ENCODE measurements around the gene RPUSD1. TPM values are rescaled to one million over a fixed set of nuclear protein-coding genes. Genes with fewer than 3 reads are reported as not detected.

The RPUSD1 gene
- total RNA-seq, 1 donor from 2014 or later, result 27.4 TPM

GRCh38 chr16:770411-770810, 17.8 kb downstream of the RPUSD1 start:
- no peak for FAIRE-seq

GRCh38 chr16:769934-770333, 18.2 kb downstream of the RPUSD1 start:
- DNase-seq (ENCODE audit: low read depth), result no peak
- FAIRE-seq, result no peak
- H3K27me3 ChIP-seq (ENCODE audit: control insufficient read depth, insufficient read depth, low read length), result no peaks in the 10 kb centered on the region
- no peaks in the 10 kb centered on the region for H3K36me3 ChIP-seq (ENCODE audit: control insufficient read depth, insufficient read depth, low read length)
- no peak overlapping the region for H3K4me3 ChIP-seq (ENCODE audit: low read depth, low read length)
- TF ChIP-seq CTCF (IDR thresholded peaks at IDR 0.05; ENCODE audit: insufficient read depth, low read length, severe bottlenecking), result no peak

More at GRCh38 chr16:770411-770810, 17.8 kb downstream of the RPUSD1 start:
- H3K4me3 ChIP-seq (ENCODE audit: low read depth, low read length), result no peak overlapping the region
- DNase-seq (ENCODE audit: low read depth), result no peak
- TF ChIP-seq CTCF (IDR thresholded peaks at IDR 0.05; ENCODE audit: insufficient read depth, low read length, severe bottlenecking), result no peak
- H3K27me3 ChIP-seq (ENCODE audit: control insufficient read depth, insufficient read depth, low read length), result no peaks in the 10 kb centered on the region
- H3K36me3 ChIP-seq (ENCODE audit: control insufficient read depth, insufficient read depth, low read length), result no peaks in the 10 kb centered on the region

GRCh38 chr16:769184-769784, 18.9 kb downstream of the RPUSD1 start:
- Histone ChIP-seq H3K36me3 (ENCODE audit: control insufficient read depth, insufficient read depth, low read length) (no peaks in the 10 kb centered on the region), H3K27me3 (ENCODE audit: control insufficient read depth, insufficient read depth, low read length) (no peaks in the 10 kb centered on the region), H3K4me3 (ENCODE audit: low read depth, low read length) (no peak overlapping the region)
- FAIRE-seq (no peak), DNase-seq (ENCODE audit: low read depth) (no peak)
- TF ChIP-seq CTCF (IDR thresholded peaks at IDR 0.05; ENCODE audit: insufficient read depth, low read length, severe bottlenecking), result no peak

- DNase-seq (ENCODE audit: low read depth) (no peak), FAIRE-seq (no peak)
- no peaks in the 10 kb centered on the region for H3K27me3 ChIP-seq (ENCODE audit: control insufficient read depth, insufficient read depth, low read length)
- H3K36me3 ChIP-seq (ENCODE audit: control insufficient read depth, insufficient read depth, low read length), result no peaks in the 10 kb centered on the region
- no peak overlapping the region for H3K4me3 ChIP-seq (ENCODE audit: low read depth, low read length)
- TF ChIP-seq CTCF (IDR thresholded peaks at IDR 0.05; ENCODE audit: insufficient read depth, low read length, severe bottlenecking), result no peak
Measured at GRCh38 chr16:768428-768827, 19.8 kb downstream of the RPUSD1 start.

GRCh38 chr16:767743-768235, 20.4 kb downstream of the RPUSD1 start:
- no peak for TF ChIP-seq CTCF (IDR thresholded peaks at IDR 0.05; ENCODE audit: insufficient read depth, low read length, severe bottlenecking)
- Histone ChIP-seq H3K36me3 (ENCODE audit: control insufficient read depth, insufficient read depth, low read length) (no peaks in the 10 kb centered on the region), H3K4me3 (ENCODE audit: low read depth, low read length) (no peak overlapping the region), H3K27me3 (ENCODE audit: control insufficient read depth, insufficient read depth, low read length) (no peaks in the 10 kb centered on the region)
- DNase-seq (ENCODE audit: low read depth), result no peak
- FAIRE-seq, result no peak

Measured in bronchial epithelial cell (primary cell).